HG03575 (cell line): ENCODE data around the gene CEMP1.
"Not testable (repeated sequence)": the region's sequence is repeated elsewhere in the genome, so short reads cannot be mapped to it uniquely, and the experiment has no call there.

Source experiments
- ATAC-seq: cut with Tn5 transposase; IDR thresholded peaks from one replicate; pipeline ENCODE4 v1.9.1; 2021; ENCODE audit not compliant: unreplicated experiment, insufficient number of reproducible peaks, low FRiP score; ENCODE audit errors: extremely low read depth

Gene CEMP1

GRCh38 chr16:2539192-2539844 lies 8.1 kb upstream of the CEMP1 start:
- ATAC-seq = not testable (repeated sequence)

GRCh38 chr16:2537451-2538379 lies 6.5 kb upstream of the CEMP1 start, which contains the start of gene PDPK1:
PDPK1 (plus strand) TSS chr16:2538021; CDS start chr16:2538113, 92 bp downstream.
- ATAC-seq = peak; percentile 44

GRCh38 chr16:2535625-2536013 lies 4.4 kb upstream of the CEMP1 start:
- ATAC-seq = no peak

- ATAC-seq = not testable (repeated sequence)
These were observed 3.1 kb upstream of the CEMP1 start for GRCh38 chr16:2534335-2534734.

- no peak for ATAC-seq
These were observed 2.7 kb upstream of the CEMP1 start for GRCh38 chr16:2533912-2534311.

GRCh38 chr16:2533142-2533755 lies 2.0 kb upstream of the CEMP1 start:
- not testable (repeated sequence) for ATAC-seq

- ATAC-seq = no peak
These were observed 1.4 kb upstream of the CEMP1 start for GRCh38 chr16:2532494-2533141.

- no peak for ATAC-seq
These were observed 687 bp upstream of the CEMP1 start for GRCh38 chr16:2531696-2532493.

- ATAC-seq = no peak
These were observed 434 bp downstream of the CEMP1 start for GRCh38 chr16:2530629-2531318.

GRCh38 chr16:2529961-2530628 lies 1.1 kb downstream of the CEMP1 start:
- ATAC-seq = no peak

- ATAC-seq = no peak
These were observed 1.9 kb downstream of the CEMP1 start for GRCh38 chr16:2529061-2529931.

GRCh38 chr16:2528161-2529060 lies 2.8 kb downstream of the CEMP1 start:
- no peak for ATAC-seq

GRCh38 chr16:2527784-2528100 lies 3.5 kb downstream of the CEMP1 start:
- ATAC-seq = no peak

- ATAC-seq = no peak
These were observed 4.0 kb downstream of the CEMP1 start for GRCh38 chr16:2527071-2527783.

GRCh38 chr16:2526135-2526534 lies 5.1 kb downstream of the CEMP1 start:
- no peak for ATAC-seq
